ENCODE data around the gene MACF1. TPM values are rescaled to one million over a fixed set of nuclear protein-coding genes. Genes with fewer than 3 reads are reported as not detected.

The MACF1 gene
- polyA plus RNA-seq, 1 of the 3 experiments (the other 2 are of a cell fraction): 37.6 TPM

GRCh38 chr1:39412892-39413291 lies 208.4 kb downstream of the MACF1 start (continued):
- TF ChIP-seq, protein P1, sequence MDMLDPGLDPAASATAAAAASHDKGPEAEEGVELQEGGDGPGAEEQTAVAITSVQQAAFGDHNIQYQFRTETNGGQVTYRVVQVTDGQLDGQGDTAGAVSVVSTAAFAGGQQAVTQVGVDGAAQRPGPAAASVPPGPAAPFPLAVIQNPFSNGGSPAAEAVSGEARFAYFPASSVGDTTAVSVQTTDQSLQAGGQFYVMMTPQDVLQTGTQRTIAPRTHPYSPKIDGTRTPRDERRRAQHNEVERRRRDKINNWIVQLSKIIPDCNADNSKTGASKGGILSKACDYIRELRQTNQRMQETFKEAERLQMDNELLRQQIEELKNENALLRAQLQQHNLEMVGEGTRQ (IDR thresholded peaks at IDR 0.05; ENCODE audit: borderline replicate concordance, low read depth, low read length): no peak
- no peak for TF ChIP-seq POLR2AphosphoS5 (IDR thresholded peaks at IDR 0.05; ENCODE audit: low read depth, low read length)
- TF ChIP-seq MEF2A (IDR thresholded peaks at IDR 0.05; ENCODE audit: borderline replicate concordance, low read depth): no peak

DNA sequence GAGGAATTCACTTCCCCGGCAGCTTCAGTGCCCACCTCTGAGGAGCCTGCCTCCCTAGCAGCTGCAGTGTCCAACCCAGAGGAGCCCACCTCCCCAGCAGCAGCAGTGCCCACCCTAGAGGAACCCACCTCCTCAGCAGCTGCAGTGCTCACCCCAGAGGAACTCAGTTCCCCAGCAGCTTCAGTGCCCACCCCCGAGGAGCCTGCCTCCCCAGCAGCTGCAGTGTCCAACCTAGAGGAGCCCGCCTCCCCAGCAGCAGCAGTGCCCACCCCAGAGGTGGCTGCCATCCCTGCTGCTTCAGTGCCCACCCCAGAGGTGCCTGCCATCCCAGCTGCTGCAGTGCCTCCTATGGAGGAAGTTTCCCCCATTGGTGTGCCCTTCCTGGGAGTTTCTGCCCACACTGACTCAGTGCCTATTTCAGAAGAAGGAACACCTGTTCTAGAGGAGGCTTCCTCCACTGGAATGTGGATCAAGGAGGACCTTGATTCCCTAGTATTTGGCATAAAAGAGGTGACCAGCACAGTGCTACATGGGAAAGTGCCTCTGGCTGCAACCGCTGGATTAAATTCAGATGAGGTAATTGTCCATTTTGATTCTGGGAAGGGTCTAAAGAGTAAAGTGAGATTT lies 209.5 kb downstream of the MACF1 start:
- Histone ChIP-seq H3K9ac (no peak overlapping the region), H3K27ac (ENCODE audit: low read depth in 2 of 2, low read length in 1 of 2) (no peak overlapping the region; a peak in 1 of 4 replicates), H3K79me2 (ENCODE audit: insufficient read depth) (peaks cover 94% of the 10 kb centered on the region), H3K9me3 (no peaks in the 10 kb centered on the region), H3K4me3 (ENCODE audit: low read depth in 2 of 2, low read length in 1 of 2) (peak overlapping the region; percentile 6 to 51), H3K4me2 (peak overlapping the region; percentile 74), H4K20me1 (ENCODE audit: insufficient read depth) (peaks cover 90% of the 10 kb centered on the region), H2AFZ (ENCODE audit: low read depth) (no peak overlapping the region), H3K27me3 (ENCODE audit: insufficient read depth) (no peaks in the 10 kb centered on the region), H3F3A (replicated peaks; ENCODE audit: insufficient read depth) (peaks cover 20% of the 10 kb centered on the region), H3K36me3 (replicated peaks in 1 of 2; ENCODE audit: control insufficient read depth in 1 of 2, insufficient read depth in 2 of 2, low read length in 1 of 2) (peaks cover 24 to 36% of the 10 kb centered on the region in 2 experiments), H3K9me2 (no peaks in the 10 kb centered on the region), H3K4me1 (ENCODE audit: control insufficient read depth in 1 of 2, insufficient read depth in 2 of 2, low read depth in 1 of 2, low read length in 1 of 2) (peaks cover 6 to 39% of the 10 kb centered on the region in 2 experiments; a peak in 3 of 4 replicates)
- CTCF ChIA-PET: interaction anchor here (0.7 kb wide), 1 partner anchor 223 kb away, joined by 3 read pairs; no protein-coding TSS in a partner anchor
- TF ChIP-seq, protein P2, sequence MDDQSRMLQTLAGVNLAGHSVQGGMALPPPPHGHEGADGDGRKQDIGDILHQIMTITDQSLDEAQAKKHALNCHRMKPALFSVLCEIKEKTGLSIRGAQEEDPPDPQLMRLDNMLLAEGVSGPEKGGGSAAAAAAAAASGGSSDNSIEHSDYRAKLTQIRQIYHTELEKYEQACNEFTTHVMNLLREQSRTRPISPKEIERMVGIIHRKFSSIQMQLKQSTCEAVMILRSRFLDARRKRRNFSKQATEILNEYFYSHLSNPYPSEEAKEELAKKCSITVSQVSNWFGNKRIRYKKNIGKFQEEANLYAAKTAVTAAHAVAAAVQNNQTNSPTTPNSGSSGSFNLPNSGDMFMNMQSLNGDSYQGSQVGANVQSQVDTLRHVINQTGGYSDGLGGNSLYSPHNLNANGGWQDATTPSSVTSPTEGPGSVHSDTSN (IDR thresholded peaks at IDR 0.05): no peak
- TF ChIP-seq NFIC (IDR thresholded peaks at IDR 0.05; ENCODE audit: borderline replicate concordance) (no peak), SMC3 (IDR thresholded peaks at IDR 0.05; ENCODE audit: low read depth, low read length) (no peak), GABPA (IDR thresholded peaks at IDR 0.05; ENCODE audit: low read depth) (no peak), MXI1 (IDR thresholded peaks at IDR 0.05; ENCODE audit: low read depth, low read length) (no peak), SIN3A (IDR thresholded peaks at IDR 0.05; ENCODE audit: borderline replicate concordance, low read depth, low read length) (no peak), EP300 (IDR thresholded peaks at IDR 0.05; ENCODE audit: borderline replicate concordance in 1 of 2, low read depth in 1 of 2, low read length in 1 of 2) (no peak), EZH2phosphoT487 (IDR thresholded peaks at IDR 0.05; ENCODE audit: borderline replicate concordance, low read depth) (no peak), GATA2 (CRISPR knock-in tag; IDR thresholded peaks at IDR 0.05) (no peak), ELF1 (IDR thresholded peaks at IDR 0.05) (no peak), TCF12 (IDR thresholded peaks at IDR 0.05) (no peak), FOXM1 (IDR thresholded peaks at IDR 0.05; ENCODE audit: low read depth) (no peak), POLR2AphosphoS5 (IDR thresholded peaks at IDR 0.05; ENCODE audit: low read depth, low read length) (no peak), FOXJ3 (CRISPR knock-in tag; IDR thresholded peaks at IDR 0.05) (no peak)
- TF ChIP-seq, protein P1 (IDR thresholded peaks at IDR 0.05; ENCODE audit: borderline replicate concordance, low read depth, low read length): no peak
- TF ChIP-seq, protein P3, sequence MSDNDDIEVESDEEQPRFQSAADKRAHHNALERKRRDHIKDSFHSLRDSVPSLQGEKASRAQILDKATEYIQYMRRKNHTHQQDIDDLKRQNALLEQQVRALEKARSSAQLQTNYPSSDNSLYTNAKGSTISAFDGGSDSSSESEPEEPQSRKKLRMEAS (IDR thresholded peaks at IDR 0.05; ENCODE audit: low read depth): no peak
- peak; percentile 36 for DNase-seq
- POLR2A ChIA-PET: no interaction called here
- WGBS (ENCODE audit: low lambda C conversion rate): 70% methylated on average over 2 of the region's 4 CpGs

Data from SK-N-SH (cell line).